ENCODE measurements around the gene ZNF44. TPM values are rescaled to one million over a fixed set of nuclear protein-coding genes. Genes with fewer than 3 reads are reported as not detected.

Gene ZNF44
- polyA plus RNA-seq, 1 donor from 2014 or later: 14.7 TPM

GRCh38 chr19:12222980-12223630 is 71.6 kb downstream of the ZNF44 start:
- H3K27me3 ChIP-seq (ENCODE audit: insufficient read depth, low read depth, low read length): no peaks in the 10 kb centered on the region
- no peaks in the 10 kb centered on the region for H4K20me1 ChIP-seq (ENCODE audit: insufficient read depth)
- H2AFZ ChIP-seq (ENCODE audit: low read depth, low read length): no peak overlapping the region
- H3K79me2 ChIP-seq (replicated peaks; ENCODE audit: insufficient read depth, low read length): no peaks in the 10 kb centered on the region
- no peaks in the 10 kb centered on the region for H3F3A ChIP-seq (ENCODE audit: insufficient read depth, low read length, poor library complexity, severe bottlenecking)
- H3K4me3 ChIP-seq (ENCODE audit: low read length): no peak overlapping the region
- H3K36me3 ChIP-seq (ENCODE audit: insufficient read depth, low read length): peaks cover 5% of the 10 kb centered on the region
- H3K9me3 ChIP-seq (ENCODE audit: low read length): peaks cover 3% of the 10 kb centered on the region
- H3K27ac ChIP-seq (ENCODE audit: low read length): no peak overlapping the region
- H3K4me2 ChIP-seq (ENCODE audit: low read length): no peak overlapping the region
- H3K9ac ChIP-seq (ENCODE audit: low read length): no peak overlapping the region
- TF ChIP-seq POLR2AphosphoS5 (IDR thresholded peaks at IDR 0.05) (no peak), EZH2 (IDR thresholded peaks at IDR 0.05; ENCODE audit: borderline replicate concordance, insufficient read depth, low read length, poor library complexity, severe bottlenecking) (no peak), RAD21 (conservative IDR thresholded peaks at IDR 0.05) (no peak), MXI1 (conservative IDR thresholded peaks at IDR 0.05; ENCODE audit: poor library complexity, severe bottlenecking) (no peak), TAF1 (IDR thresholded peaks at IDR 0.05; ENCODE audit: low read depth) (no peak), REST (IDR thresholded peaks at IDR 0.05; ENCODE audit: borderline replicate concordance) (no peak), CTCF (IDR thresholded peaks at IDR 0.05; ENCODE audit: poor library complexity, severe bottlenecking) (no peak), EP300 (conservative IDR thresholded peaks at IDR 0.05; ENCODE audit: poor library complexity, severe bottlenecking) (no peak), SMC3 (conservative IDR thresholded peaks at IDR 0.05; ENCODE audit: poor library complexity) (no peak)
- H3K9me2 ChIP-seq (ENCODE audit: insufficient read depth, low read length): no peaks in the 10 kb centered on the region

Other genes with a start within 250 kb of the ZNF44 start
- gene ZNF878, start 241.9 kb downstream of the ZNF44 start, polyA plus RNA-seq: 0.21 TPM in 1 of 2 replicates, not detected in the other
- 11.1 and 15.1 TPM in 2 replicates for gene ZNF844, start 230.2 kb downstream of the ZNF44 start, polyA plus RNA-seq
- gene ZNF20, start 154.5 kb downstream of the ZNF44 start, polyA plus RNA-seq: 12.0 and 15.3 TPM in 2 replicates
- 11.2 and 11.6 TPM in 2 replicates for gene ZNF625, start 138.1 kb downstream of the ZNF44 start, polyA plus RNA-seq
- gene ZNF136, start 131.8 kb downstream of the ZNF44 start, polyA plus RNA-seq: 14.2 and 16.2 TPM in 2 replicates
- gene ZNF563, start 38.8 kb upstream of the ZNF44 start, polyA plus RNA-seq: 1.7 and 3.6 TPM in 2 replicates
- 8.8 and 12.1 TPM in 2 replicates for gene ZNF442, start 70.8 kb upstream of the ZNF44 start, polyA plus RNA-seq
- 6.8 and 6.9 TPM in 2 replicates for gene ZNF799, start 106.4 kb upstream of the ZNF44 start, polyA plus RNA-seq
- 11.5 and 13.0 TPM in 2 replicates for gene ZNF443, start 146.1 kb upstream of the ZNF44 start, polyA plus RNA-seq
- 16.1 and 17.4 TPM in 2 replicates for gene ZNF709, start 189.9 kb upstream of the ZNF44 start, polyA plus RNA-seq

All from neural cell (in vitro differentiated cells).